C4-2B (cell line): ENCODE measurements around the gene HOXD4.

Source experiments
- ZFX ChIP-seq: fragments of 450-650 bp; IDR thresholded peaks from 2 replicates; pipeline ENCODE4 v1.6.1; 2017
- TF ChIP-seq, protein P1 (sequence below): fragments of 450-650 bp; conservative IDR thresholded peaks from 2 replicates; pipeline ENCODE4 v1.5.1; 2017; ENCODE audit warnings: mild to moderate bottlenecking

DNA sequence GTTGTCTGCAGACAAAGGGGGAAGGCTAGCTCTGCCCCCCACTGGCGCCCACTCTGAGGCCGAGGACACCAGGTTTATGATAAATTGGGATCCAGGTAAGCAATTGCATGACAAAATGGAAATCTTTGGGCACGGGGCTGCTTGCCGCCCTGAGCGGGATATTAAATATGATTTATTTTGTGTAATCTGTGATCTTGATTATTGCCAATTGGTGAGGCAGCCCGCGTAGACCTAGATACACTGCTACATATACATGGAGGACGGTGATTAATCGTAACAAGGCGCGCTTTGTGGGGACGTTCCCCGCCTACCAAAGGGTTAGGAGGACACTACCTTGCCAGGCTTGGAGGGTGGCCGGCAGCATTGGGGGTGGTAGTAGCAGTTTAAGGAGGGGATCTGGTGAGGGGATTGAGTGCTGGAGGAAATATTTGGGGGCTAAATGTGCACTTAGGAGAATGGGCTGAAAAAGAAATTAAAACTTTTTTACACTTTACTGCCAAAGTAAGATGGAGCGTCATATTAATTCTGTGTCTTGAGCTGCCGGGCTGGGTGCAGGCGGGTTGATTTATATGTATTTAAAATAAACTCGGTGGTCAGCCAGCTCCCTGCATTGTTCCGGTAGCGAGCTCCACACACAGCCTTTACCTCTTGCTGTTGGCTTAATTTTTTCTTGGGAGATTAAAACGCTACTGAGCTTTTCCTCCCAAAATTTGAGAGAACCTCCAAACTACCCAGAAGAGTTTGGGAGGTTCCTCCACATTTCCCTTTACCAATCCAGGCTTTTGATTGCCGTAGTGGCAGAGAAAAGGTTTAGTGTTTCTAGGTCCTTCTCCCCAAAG is 9.9 kb downstream of the HOXD4 start:
- TF ChIP-seq, protein P1, sequence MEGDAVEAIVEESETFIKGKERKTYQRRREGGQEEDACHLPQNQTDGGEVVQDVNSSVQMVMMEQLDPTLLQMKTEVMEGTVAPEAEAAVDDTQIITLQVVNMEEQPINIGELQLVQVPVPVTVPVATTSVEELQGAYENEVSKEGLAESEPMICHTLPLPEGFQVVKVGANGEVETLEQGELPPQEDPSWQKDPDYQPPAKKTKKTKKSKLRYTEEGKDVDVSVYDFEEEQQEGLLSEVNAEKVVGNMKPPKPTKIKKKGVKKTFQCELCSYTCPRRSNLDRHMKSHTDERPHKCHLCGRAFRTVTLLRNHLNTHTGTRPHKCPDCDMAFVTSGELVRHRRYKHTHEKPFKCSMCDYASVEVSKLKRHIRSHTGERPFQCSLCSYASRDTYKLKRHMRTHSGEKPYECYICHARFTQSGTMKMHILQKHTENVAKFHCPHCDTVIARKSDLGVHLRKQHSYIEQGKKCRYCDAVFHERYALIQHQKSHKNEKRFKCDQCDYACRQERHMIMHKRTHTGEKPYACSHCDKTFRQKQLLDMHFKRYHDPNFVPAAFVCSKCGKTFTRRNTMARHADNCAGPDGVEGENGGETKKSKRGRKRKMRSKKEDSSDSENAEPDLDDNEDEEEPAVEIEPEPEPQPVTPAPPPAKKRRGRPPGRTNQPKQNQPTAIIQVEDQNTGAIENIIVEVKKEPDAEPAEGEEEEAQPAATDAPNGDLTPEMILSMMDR, result no peak
- no peak for TF ChIP-seq ZFX
